ENCODE measurements around the gene AWAT2.

- TF ChIP-seq CTCF (IDR thresholded peaks at IDR 0.05): no peak
- no peak for TF ChIP-seq POLR2A (IDR thresholded peaks at IDR 0.05)
- TF ChIP-seq POLR2AphosphoS5 (IDR thresholded peaks at IDR 0.05): no peak
These were observed 54.2 kb downstream of the AWAT2 start for GRCh38 chrX:69995362-69996112.

All from breast epithelium (tissue), 3 donors.